ENCODE data around the gene SCG3. TPM values are rescaled to one million over a fixed set of nuclear protein-coding genes. Genes with fewer than 3 reads are reported as not detected.

Gene SCG3
- total RNA-seq, 1 donor from 2014 or later, result not detected

- no peak for DNase-seq (ENCODE audit: low read depth, low spot score)
These were observed 45.2 kb downstream of the SCG3 start for GRCh38 chr15:51726302-51727073.

DNA sequence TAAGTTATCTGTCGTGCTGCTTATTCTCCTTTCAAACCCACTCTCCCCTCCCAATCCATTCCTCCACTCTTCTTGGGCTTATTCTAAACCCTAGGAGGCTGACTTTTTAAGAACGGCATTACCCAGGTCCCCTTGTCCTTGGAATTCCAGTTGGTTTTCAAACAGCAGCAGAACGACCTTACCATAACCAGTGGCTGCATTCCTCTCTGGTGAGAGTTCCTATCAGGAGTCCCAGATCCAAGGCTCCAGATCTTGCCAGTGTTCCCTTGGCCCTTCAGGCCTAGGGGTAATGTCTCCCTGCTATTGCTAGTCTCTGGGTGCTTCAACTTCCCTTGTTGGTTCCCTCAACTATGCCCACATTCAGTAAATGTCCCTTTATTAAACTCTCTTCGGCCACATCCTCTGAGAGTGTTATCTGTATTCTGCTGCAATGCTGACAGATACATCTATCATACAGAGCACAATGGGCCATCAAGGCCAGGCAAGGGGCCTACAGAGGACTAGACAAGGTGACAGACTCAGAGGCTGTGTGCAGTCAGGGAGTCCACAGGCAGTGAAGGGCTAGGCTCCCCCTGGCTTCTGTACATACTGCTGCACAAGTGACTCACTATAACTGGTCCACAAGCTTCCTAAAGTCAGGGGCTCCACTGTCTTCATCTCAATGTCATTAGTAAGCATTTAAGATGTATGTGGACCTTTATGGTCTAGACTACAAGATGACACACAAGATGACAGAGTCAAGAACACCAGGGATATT lies 46.0 kb downstream of the SCG3 start:
- DNase-seq (ENCODE audit: low read depth, low spot score), result no peak

DNA sequence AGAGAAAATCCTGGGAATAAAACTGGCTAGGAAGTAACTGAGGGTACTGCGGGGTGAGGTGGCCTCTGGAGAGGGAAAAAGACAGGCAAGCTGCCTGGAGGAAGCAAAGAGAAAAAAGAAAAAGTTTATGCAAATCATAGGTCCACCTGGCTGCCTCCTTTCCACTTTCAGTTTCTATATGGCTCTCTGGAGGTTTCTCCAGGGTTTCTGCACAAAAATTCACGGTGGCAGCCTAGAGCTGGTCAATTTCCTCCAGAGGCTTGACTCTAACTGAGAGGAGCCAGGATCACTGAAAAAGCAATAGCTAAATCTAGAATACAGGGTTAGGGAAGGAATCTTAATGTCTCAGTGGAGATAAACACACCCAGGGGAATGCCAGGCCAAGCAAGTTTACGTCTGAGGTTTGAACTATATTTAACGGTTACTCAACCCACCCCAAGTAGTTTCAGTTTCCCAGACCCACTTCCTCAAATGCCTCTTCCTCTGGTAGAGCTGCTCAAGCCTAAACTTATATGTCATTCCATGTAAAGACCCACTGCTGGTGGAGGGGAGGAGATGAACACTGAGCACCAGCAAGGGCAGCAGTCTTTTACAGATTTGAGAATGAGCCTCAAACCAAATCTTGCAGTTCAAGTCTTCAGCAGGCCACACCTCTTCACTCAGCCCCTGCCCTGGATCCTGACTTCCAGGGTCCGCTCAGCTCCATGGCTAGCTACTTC lies 50.4 kb downstream of the SCG3 start:
- no peak for DNase-seq (ENCODE audit: low read depth, low spot score)

- DNase-seq (ENCODE audit: low read depth, low spot score), result no peak
These were observed 51.3 kb downstream of the SCG3 start for GRCh38 chr15:51732646-51733045.

- no peak for DNase-seq (ENCODE audit: low read depth, low spot score)
These were observed 54.1 kb downstream of the SCG3 start for GRCh38 chr15:51735228-51736010.

GRCh38 chr15:51736069-51736468 lies 54.8 kb downstream of the SCG3 start:
- no peak for DNase-seq (ENCODE audit: low read depth, low spot score)

GRCh38 chr15:51736751-51737521 lies 55.6 kb downstream of the SCG3 start:
- DNase-seq (ENCODE audit: low read depth, low spot score), result no peak

- DNase-seq (ENCODE audit: low read depth, low spot score), result no peak
These were observed 56.4 kb downstream of the SCG3 start, which contains the start of gene LYSMD2 for GRCh38 chr15:51737522-51738305. TSS of gene LYSMD2 (minus strand) at chr15:51737655. CDS start at chr15:51737622, 33 bp downstream.

DNA sequence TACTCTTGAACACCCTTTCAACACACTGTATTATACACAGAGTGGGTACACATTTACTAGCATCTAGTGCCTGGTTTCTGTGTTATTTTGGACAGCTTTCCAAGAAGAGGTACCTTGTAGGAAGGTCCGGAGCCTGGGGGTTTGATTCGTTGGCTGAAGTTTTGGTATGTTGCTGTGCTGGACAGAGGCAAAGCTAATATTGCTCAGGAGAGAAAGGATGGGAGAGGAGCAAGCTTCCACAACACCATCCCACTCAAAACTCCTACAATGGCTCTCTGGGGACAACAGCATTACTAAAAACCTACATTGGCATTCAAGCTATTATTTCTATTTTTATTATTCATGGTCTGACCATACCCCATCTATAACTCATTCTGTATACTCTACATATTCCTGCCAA lies 57.2 kb downstream of the SCG3 start:
- DNase-seq (ENCODE audit: low read depth, low spot score), result no peak

DNA sequence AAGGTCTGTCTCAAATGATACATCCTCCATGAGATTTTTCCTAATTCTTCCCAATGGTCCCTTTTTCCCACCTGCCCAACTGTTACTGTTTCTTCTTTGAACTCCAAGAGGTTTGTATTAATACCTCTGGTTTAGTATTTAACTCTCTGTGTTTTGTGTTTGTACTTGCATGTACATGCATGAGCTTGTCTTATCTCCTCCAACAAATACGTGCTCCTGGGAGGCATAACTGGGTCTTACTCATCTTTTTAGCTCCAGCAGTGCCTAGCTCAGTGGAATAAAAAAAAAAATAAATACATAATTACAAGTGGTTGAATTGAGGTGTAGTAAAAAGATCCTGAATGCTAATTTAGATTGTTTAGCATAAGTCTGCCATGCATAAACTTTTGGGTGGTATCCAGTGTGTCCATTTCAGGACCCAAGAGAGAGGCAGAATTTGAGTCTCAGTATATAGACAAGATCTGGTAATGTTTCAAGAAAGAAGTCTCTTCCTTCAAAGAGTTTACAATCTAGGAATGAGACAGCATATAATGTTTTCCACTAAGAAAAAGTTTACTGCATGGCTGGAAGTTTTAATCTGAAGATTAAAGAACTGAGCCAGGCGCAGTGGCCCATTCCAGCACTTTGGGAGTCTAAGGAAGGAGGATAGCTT lies 57.9 kb downstream of the SCG3 start:
- DNase-seq (ENCODE audit: low read depth, low spot score), result no peak

DNA sequence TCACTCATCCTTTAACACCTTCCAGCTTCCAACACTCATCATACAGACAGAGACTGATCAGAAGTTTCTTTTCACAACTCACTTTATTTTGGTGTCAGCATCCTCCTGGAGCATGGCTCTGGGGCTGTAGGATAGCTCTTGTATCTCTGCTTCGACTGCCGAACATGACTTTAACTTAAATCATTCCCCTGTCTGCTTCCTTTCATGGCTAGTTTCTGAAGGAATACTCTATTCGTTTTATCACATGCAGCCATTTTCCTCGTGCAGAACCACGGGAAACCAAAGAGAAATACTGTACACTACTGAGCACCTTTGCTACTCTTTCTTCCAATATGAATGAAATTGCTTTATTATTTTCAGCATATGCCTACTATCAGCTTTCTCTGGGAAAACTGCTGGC lies 68.0 kb downstream of the SCG3 start:
- no peak for DNase-seq (ENCODE audit: low read depth, low spot score)

DNA sequence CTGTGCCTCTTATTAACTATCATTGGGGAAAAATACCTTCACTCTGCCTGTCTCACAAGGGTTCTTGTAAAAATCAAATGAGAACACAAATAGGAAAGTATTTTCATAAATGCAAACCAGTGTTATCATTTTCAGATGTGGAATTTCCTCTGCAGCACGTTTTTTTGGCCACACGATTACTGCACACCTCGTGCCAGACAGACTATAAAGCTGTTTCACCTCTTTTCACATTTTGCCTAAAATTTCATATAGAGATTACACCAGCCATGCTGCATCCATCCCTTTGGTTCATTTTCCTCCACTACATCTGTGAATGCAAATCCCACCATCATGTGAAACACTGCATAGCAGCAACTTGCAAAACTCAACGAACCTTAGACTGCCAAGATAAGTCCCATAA lies 68.9 kb downstream of the SCG3 start:
- DNase-seq (ENCODE audit: low read depth, low spot score), result no peak

DNA sequence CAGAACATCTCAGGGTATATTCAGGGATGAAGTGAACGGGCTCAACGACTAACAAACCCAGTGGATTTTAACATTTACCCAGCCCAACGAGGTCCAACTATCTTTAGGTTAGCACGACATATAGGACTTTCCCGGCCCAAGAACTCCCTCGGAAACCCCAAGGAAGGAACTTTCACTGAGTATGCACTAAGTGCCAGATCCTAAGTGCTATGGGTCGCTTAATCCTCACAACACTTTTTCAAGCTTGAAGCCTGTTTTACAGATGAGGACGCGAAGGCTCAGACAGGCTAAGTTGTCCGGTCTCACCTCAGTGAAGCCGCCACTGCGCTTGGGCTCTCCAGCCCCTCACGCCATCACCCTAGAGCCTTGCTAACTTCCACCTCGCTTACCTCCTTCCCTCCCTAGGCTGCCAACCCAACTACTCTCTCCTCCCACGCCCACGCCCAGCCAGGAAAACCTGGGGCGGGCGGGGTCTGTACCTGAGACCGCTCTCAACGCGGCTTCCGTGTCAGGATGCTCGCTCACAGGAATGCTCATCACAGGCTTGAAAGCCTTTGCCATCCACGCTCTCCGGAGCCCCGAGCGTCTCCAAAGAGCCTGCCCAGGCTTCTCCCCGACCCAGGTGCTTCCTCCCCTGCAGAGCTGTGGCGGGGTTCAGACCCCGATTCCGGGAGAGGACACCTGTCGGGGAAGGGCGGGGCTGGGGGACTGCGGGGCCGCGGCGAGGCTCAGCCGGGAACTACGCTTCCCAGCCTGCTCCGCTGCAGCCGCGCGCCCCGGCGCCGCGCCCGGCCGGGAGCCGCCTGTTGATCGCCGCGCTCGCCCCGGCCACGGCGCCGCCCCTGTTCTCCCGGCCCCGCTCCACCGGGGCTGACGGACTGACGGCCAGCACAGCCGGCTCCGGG lies 69.7 kb downstream of the SCG3 start, which contains the start of gene TMOD2:
TMOD2 (plus strand) TSS at position 806 of the 905 bp plus-strand sequence. CDS start 14,845 bp downstream, outside the sequence.
- no peak for DNase-seq (ENCODE audit: low read depth, low spot score)

GRCh38 chr15:51751697-51752683 lies 70.7 kb downstream of the SCG3 start:
- DNase-seq (ENCODE audit: low read depth, low spot score), result no peak

DNA sequence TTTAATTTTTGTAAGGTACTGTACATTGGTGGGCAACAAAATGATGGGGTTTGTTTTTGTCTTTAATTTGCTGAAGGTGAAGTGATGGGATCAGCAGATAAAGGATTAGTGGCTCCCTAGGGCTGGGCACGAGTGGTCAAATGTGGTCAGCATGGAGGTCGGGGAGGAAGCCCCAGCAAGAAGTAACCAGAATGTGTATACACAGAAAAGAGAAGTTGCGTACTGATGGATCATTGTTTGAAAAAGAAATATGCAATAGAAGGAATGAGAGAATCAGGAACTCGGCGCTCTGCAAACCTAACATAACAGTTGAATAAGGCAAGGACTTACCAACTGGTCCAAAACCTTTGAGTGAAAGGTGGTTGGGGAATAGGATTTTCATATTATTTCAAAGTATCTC lies 71.6 kb downstream of the SCG3 start:
- DNase-seq (ENCODE audit: low read depth, low spot score), result no peak

- DNase-seq (ENCODE audit: low read depth, low spot score), result no peak
These were observed 73.0 kb downstream of the SCG3 start for GRCh38 chr15:51754267-51754666.

DNA sequence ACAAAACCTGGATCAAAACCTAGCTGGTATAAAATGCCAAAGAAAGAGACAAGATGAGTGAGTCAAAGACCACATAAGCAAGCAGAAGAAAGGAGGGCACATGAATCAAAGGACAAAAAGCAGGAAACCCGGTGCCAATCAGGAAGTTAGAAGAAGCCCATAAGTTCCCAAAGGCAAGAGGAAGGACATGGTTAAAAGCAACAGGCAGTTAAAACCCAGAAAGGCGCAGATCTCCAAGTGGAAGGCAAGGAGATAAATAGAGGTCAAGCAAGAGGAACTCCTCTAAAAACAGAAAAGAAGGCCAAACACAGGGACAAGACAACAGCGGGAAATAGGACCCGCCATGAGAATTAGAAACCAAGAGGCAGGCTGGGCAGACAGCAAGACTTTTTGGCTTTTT lies 74.5 kb downstream of the SCG3 start:
- DNase-seq (ENCODE audit: low read depth, low spot score), result no peak

All from pulmonary artery endothelial cell (primary cell).